ENCODE measurements around the gene SNTG2. TPM values are rescaled to one million over a fixed set of nuclear protein-coding genes. Genes with fewer than 3 reads are reported as not detected.

SNTG2 gene
- total and polyA plus RNA-seq, 4 donors: not detected

- TF ChIP-seq REST (IDR thresholded peaks at IDR 0.05) (no peak), YY1 (IDR thresholded peaks at IDR 0.05) (no peak), SP1 (IDR thresholded peaks at IDR 0.05) (no peak)
Observed at GRCh38 chr2:1277634-1278033, 327.0 kb downstream of the SNTG2 start (continued).

GRCh38 chr2:1278125-1278524 lies 327.5 kb downstream of the SNTG2 start:
- no peak for DNase-seq (ENCODE audit: low spot score)
- Histone ChIP-seq H3K4me3 (ENCODE audit: low read depth in 1 of 3, low read length in 3 of 3) (no peak overlapping the region), H3K9me3 (ENCODE audit: control insufficient read depth in 4 of 4, low read length in 3 of 4) (peaks cover 0 to 13% (median 4%) of the 10 kb centered on the region in 4 donors), H3K9ac (ENCODE audit: low read depth in 1 of 2, low read length in 2 of 2) (no peak overlapping the region), H3K4me1 (ENCODE audit: control insufficient read depth in 4 of 4, insufficient read depth in 4 of 4, low read length in 3 of 4) (no peaks in the 10 kb centered on the region), H3K36me3 (ENCODE audit: control insufficient read depth in 4 of 4, insufficient read depth in 3 of 4, low read depth in 1 of 4, low read length in 3 of 4) (no peaks in the 10 kb centered on the region), H3K27ac (ENCODE audit: low read depth in 1 of 2, low read length in 2 of 2) (no peak overlapping the region), H3K27me3 (ENCODE audit: control insufficient read depth in 4 of 4, insufficient read depth in 4 of 4, low read length in 3 of 4) (no peaks in the 10 kb centered on the region)
- TF ChIP-seq EGR1 (IDR thresholded peaks at IDR 0.05; ENCODE audit: low read depth in 2 of 2) (no peak), CTCF (IDR thresholded peaks at IDR 0.05; ENCODE audit: low read depth, low read length, missing input control) (no peak), GABPA (IDR thresholded peaks at IDR 0.05 in 1 of 2, conservative IDR thresholded peaks at IDR 0.05 in 1 of 2) (no peak), RAD21 (IDR thresholded peaks at IDR 0.05) (no peak), TAF1 (conservative IDR thresholded peaks at IDR 0.05) (no peak), HNF4G (IDR thresholded peaks at IDR 0.05) (no peak), HNF4A (conservative IDR thresholded peaks at IDR 0.05) (no peak), FOXA1 (IDR thresholded peaks at IDR 0.05) (no peak), SP1 (IDR thresholded peaks at IDR 0.05) (no peak), MAX (IDR thresholded peaks at IDR 0.05) (no peak), YY1 (IDR thresholded peaks at IDR 0.05) (no peak), RXRA (IDR thresholded peaks at IDR 0.05) (no peak), FOXA2 (IDR thresholded peaks at IDR 0.05) (no peak), JUND (IDR thresholded peaks at IDR 0.05) (no peak), ZBTB33 (IDR thresholded peaks at IDR 0.05) (no peak), ATF3 (IDR thresholded peaks at IDR 0.05) (no peak), NR2F2 (IDR thresholded peaks at IDR 0.05) (no peak), REST (IDR thresholded peaks at IDR 0.05) (no peak)
- 68% methylated on average over 4 of the region's 4 CpGs for WGBS
